GM03348 (cell line): ENCODE data around the gene EFS.
"Not testable (repeated sequence)": the region's sequence is repeated elsewhere in the genome, so short reads cannot be mapped to it uniquely, and the experiment has no call there.

Experiments
- DNase-seq: peaks from one replicate; pipeline ENCODE4 v3.0.0; 2012; ENCODE audit warnings: low spot score

EFS gene, protein sequence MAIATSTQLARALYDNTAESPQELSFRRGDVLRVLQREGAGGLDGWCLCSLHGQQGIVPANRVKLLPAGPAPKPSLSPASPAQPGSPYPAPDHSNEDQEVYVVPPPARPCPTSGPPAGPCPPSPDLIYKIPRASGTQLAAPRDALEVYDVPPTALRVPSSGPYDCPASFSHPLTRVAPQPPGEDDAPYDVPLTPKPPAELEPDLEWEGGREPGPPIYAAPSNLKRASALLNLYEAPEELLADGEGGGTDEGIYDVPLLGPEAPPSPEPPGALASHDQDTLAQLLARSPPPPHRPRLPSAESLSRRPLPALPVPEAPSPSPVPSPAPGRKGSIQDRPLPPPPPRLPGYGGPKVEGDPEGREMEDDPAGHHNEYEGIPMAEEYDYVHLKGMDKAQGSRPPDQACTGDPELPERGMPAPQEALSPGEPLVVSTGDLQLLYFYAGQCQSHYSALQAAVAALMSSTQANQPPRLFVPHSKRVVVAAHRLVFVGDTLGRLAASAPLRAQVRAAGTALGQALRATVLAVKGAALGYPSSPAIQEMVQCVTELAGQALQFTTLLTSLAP

DNA sequence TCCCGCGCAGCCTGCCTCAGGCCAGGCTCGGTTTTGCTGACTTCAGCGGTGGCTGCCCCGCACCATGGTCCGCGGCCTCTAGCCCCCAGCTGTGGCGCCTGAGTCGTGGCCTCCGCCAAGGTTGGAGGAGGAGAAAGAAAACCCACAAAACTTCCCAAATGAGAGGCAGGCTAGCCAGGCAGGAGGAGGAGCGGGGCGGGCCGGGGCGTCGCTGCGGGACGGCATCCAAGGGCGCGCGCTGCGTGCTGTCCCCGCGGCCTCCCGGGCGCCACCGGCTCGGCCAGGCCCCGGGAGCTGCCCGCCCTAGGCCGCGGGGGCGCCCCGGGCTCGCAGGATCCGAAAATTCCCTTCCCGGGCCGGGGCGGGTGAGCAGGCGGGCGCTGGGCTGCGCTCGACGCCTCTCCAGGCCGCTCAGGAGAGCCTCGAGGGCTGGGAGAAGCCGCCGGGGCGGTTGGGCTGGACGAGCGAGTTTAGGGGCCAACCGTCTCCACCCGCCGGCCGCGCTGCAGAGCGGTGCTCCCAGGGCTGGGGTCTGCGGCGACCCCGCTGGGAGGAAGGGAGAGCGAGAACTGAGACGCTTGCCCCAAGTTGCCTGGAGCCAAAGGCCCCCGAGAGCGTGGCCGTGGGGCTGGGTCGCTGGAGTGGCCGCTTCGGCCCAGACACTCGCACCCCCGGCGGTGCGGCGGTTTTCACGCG lies at the start of gene EFS:
EFS (minus strand) TSS at position 137 of the 696 bp plus-strand sequence. CDS start 147 bp downstream, outside the sequence.
- peak; percentile 69 for DNase-seq

DNA sequence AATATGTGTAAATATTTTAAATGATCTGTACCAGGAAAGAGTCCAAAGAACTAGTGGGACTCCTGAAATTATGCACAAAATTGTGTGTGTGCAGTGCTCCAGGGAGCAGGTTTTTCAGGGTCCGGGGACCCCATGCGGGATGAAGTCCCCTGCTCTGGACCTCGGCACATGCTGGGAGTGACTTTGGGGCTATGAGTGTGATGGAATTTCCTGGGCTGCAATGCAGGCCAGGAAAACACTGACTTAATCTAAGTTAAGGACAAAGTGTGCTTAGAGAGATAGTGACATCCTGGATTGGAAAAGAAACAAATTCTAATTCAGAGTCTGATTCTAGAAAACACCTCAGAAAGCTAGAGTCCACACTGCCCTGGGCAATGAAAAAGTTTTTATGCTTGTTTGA lies 49.3 kb upstream of the EFS start:
- DNase-seq: no peak

DNA sequence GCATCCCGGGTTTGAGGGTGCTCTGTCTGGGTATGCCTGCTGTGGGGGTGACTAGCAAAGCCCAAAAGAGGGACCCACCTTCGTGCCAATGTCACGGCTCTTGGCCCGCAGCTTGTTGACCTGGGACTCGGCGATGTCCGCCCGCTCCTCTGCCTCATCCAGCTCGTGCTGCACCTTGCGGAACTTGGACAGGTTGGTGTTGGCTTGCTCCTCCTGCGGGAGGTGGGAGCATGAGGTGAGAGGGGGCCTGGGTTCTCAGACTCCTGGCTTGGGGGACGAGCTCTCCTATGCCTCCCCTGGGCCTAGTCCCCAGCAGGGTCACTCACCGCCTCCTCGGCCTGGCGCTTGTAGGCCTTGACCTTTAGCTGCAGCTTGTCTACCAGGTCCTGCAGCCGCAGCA lies 48.7 kb upstream of the EFS start:
- DNase-seq: no peak

DNA sequence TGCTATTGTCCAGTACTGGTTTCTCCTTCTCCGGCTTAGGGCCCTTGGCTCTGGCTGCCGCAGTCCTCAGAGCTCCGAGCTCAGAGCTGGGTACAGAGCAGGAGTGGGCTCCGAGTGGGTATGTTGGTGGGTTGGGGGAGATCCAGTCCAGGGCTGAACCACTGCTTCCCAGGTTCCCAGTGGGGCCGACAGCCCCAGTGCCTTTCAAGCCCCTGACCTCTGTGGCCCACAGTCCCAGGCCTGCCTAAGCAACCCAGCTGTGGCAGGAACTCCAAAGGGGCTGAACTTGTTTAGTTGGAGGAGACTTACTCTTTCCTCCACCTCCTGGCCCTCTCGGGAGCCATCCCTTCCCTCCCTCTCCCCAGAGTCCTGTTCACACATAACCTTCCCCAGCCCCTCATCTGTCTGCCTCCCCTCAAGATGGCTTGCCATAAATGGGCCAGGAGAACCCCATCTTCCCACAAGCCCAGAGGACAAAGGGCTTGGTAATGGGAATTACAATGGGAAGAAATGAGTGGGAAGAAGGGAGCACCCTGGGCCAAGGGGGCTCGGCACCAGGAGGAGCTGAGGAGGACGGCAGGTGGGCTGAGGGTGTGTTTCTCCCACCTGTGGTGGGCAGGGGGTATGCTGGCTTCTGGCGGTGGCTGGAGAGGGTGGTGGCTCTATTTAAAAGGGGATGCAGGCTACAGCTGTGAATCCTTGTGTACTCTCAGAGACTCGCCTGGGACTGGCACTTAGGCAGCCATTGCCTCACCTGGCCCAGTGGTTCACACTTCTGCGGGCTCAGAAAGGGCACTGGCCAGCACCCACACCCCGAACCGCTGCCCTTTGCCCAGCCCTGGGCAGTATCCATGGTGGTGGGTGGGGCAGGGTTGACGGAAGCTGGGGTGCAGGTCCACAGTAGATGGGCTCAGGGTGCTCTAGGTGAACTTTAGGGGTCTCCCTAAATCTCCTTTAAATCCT lies 46.9 kb upstream of the EFS start:
- no peak for DNase-seq

DNA sequence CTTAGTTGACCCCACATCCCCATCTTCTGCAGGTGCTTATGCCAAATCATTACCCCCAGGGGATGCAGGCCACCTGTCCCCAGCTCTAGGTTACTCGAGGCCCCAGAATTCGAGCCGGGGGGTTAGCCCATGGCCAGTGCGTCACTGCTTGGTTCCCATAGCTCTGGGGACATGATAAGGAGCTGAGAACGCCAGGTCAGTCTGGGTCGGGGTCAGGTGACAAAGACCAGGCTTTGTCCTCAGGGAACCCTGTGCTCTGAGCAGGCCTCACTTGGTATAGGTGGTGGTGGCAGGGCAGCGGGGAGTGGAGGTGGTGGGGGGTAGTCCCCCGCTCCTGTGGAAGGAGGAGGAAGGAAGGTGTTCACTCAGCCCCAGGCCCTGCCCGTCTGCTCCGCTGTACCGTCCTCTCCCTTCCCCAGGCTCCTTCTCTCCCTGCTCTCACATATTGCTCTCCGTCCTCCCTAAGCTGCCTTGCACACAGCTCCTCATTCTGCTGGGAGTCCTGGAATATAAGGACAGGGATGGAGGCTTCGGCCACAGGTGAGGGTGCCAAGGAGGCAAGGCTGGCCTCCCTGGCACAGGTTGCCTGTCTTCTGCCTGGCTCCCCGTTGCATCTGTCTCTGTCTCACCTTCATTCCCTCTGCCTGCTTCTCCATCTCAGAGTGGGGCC lies 45.1 kb upstream of the EFS start:
- DNase-seq: no peak

DNA sequence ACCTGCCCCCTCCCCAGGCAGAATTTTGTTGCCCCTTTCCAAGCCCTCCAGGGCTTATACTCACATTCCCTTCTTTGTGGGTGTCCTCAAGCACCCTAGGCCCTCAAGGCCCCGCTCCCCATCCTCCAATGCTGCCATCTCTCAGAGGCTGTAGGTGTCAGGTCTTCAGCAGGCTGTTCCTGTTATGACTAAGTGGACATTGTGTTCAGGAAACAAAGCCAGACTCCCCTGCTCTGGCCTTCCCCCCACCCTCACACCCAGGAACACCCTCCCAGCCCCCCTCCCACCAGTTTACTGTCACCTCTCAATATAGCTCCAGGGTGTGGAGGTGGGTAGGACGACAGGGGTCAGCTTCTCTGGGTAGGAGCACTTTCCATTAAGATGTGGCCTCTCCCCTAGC lies 44.5 kb upstream of the EFS start:
- DNase-seq: no peak

DNA sequence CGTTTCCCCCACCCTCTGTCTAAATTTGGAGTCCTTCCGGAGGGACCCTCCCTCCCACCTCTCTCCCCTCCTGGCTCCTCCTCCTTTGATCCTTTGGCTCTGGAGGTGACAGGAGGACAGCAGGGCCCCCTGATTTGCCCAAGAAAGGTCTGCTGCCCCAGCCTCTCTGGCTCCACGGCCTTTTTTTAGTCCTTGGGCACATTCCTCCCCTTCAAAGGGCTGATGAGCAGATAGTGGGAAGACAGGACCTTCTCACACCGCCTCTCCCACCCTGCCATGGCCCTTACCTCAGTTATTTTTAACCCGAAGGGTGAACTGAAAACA lies 43.3 kb upstream of the EFS start:
- no peak for DNase-seq

DNA sequence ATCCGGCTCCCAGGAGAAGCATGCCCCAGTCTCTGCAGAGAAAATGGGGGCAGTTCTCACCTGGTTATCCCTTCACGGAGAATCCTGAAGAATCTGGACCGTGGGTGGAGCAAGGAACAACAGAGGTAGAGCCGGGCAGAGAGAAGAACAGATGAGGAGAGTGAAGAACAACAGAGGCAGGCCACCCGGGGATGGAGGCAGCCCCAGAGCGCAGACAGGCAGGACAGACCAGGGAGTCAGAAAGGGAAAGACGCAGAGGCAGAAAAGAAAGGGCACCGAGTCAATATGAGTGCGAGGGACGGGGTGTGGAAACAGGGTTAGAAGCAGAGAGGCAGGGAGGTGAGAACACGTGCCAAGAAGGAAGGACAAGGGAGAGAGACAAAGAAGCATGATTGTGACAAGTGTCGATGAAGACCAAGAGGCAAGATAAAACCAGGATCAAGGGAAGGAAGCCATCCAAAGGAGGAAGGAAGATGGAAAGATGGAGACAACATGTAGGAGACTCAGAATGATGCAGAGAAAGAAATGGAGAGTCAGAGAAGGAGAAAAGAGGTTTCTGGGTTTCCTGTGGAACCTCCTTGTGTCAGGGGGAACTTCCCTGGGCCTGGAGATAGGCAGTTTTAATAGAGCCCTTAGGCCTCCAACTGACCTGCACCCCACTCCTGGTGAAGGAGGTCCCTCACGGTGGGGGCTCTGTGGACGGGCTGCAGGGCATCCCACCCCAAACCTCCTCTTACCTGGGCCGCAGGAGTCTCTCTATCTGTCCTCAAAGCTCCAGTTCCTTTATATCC lies 42.7 kb upstream of the EFS start, which contains the start of gene MYH6:
MYH6 (minus strand) TSS at position 758 of the 791 bp plus-strand sequence. CDS start 1,050 bp downstream, outside the sequence.
- DNase-seq: no peak

DNA sequence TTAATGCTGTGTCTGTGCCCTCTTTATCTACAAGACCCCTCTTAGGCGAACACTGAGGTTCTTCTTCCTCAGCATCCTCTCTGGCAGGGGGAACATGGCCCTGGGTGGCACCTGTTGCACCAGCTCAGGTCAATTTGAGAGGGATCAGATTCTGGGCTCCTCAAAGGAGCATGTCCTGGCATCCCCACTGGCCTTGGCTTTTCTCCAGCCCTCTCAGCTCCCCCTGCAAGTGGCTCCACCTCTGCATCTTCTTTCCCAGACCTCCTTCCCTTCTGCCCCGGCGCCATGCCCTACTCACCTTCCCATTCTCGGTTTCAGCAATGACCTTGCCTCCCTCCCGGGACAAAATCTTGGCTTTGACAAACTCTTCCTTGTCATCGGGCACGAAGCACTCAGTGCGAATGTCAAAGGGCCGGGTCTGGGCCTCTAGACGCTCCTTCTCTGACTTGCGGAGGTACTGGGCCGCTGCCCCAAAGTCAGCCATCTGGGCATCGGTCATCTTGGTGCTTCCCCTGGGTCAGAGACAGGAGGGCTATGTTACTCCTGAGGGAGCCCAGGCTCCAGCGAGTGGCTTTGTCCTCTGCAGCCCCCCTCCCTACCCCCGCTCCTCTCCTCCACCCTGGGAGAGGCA lies 41.9 kb upstream of the EFS start:
- no peak for DNase-seq

DNA sequence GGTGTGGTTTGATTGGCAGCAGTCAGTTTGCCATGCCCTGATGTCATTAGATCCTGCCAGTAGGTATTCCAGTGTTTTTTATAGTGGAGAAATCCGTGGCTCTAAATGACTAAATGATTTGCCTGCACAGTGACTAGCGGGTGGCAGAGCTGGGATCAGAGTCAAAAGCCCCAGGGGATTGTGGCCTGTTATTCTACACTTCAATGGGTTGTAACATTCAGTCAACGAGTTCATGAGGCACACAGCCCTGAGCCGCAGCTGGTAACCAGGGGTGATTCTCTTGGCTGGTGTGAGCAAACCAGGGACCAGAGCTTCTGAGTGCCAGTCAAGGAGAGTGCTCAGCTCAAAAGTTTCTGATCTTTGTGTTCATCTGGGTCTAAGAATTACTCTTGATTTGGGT lies 41.3 kb upstream of the EFS start:
- no peak for DNase-seq

DNA sequence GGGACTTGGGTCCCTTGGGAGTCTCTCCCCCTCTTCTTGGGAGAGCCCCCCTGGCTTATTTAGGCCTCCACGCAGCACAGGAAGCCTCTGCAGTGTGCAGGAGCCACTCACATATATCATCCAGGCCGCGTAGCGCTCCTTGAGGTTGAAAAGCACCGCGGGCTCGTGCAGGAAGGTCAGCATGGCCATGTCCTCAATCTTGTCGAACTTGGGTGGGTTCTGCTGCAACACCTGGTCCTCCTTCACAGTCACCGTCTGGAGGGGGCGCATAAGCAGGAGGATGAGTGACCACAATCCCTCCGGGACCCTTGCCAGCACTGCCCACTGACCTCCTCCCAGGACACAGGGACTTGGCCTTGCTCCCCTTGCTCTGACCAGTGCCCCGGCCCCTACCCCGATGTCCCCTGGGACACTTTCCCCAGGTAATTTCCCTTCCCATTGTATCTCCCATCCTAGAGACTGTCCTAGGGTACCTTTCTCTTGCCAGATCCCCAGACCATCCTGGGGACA lies 40.6 kb upstream of the EFS start:
- DNase-seq: no peak

DNA sequence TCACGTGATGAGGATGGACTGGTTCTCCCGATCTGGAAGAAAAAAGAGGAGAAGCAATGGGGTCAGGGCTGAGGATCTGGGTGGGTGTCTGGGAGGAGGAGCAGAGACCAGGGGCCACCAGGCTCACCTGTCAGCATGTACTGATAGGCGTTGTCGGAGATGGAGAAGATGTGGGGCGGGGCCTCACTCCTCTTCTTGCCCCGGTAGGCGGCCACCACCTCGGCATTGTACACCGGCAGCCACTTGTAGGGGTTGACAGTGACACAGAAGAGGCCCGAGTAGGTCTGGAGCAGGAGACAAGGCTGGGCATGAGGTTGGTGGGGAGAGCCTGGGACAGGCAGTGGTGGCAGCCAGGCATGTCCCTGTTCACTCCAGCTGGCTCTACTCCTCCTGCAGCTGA lies 40.1 kb upstream of the EFS start:
- no peak for DNase-seq

DNA sequence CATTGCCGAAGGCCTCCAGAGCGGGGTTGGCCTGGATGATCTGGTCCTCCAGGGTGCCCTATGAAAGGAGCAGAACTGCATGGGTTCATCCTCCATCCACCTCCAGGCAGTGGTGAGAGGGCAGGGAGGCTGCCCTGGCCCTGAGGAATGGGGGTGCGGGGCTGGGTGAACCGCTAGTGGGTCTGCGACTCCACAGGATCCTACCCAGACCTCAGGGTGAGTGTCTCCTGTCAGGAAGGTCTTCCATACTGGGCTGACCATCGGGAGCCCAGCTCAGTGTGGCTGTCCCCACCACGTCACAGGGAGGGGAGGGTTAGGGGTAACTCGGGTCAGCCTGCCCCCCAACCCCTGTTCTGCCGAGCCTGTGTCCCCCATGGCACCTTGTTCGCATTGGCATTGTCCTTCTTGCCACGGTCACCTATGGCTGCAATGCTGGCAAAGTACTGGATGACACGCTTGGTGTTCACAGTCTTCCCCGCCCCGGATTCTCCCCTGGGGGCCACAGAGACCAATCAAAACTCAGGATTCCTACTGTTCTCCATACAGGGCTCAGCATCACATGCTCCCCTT lies 39.4 kb upstream of the EFS start:
- DNase-seq: no peak

DNA sequence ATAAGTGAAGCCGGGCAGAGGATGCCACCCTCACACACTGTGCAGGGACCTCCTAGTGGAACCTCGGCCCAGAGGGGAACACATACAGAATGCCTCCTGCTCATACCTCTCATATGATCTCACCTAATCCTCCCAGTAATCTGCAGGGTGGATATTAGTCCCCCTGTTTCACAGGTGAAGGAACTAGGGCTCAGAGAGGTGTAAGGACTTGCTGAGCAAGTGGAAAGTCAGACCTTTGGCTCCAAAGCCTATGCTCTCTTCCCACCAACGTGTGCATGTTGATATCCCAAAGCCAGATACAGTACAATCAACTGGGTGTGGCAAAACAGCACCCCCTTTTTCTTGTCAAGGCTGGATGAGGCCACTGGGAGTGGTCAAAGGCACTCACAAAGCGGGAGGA lies 38.9 kb upstream of the EFS start:
- no peak for DNase-seq

DNA sequence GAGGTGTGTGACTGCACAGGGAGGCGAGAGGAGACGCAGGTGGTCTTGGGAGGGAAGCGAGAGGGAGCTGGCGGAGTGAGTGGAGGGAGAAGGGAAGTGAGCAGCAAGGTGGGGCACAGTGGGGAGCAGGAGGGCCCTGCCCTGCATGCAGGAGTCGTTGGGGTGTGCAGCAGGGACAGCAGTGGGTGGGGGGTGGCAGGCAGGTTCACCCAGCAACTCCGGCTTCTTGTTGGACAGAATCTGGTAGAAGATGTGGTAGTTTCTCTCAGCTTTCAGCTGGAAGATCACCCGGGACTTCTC lies 38.1 kb upstream of the EFS start:
- no peak for DNase-seq

DNA sequence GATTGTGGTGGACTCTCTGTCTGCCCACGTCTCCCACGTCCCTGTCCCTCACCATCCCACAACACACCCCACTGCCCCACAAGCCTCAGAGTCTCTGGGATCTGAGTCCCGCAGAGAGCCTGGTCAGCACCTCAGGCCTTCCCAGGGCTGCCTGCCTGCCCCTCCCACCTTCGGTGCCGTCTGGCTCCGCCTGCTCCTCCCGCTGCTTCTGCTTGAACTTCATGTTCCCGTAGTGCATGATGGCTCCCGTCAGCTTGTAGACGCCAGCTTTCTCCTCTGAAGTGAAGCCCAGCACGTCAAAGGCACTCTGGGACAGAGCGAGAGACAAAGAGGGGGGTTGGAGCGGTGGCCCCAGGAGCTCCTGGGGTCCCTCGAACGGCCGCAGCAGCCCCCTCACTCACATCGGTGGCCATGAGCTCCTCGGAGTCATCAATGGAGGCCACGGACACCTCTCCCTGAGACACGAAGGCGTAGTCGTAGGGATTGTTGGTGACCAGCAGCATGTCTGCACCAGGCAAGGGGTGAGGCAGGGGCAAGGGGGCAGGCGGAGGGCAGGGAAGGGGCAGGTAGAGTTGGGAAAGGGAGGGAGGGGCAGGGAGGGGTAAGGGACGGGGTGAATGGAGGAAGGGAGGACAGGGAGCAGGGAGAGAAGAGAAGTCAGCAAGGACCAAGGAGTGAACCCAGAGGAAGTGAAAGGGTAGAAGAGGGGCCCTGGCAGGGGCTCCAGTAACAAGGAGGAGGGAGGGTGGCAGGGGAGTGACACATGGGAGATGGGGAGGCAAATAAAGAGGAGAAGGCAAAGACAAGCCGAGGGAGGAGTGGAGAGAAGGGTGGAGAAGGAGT lies 37.5 kb upstream of the EFS start:
- no peak for DNase-seq

DNA sequence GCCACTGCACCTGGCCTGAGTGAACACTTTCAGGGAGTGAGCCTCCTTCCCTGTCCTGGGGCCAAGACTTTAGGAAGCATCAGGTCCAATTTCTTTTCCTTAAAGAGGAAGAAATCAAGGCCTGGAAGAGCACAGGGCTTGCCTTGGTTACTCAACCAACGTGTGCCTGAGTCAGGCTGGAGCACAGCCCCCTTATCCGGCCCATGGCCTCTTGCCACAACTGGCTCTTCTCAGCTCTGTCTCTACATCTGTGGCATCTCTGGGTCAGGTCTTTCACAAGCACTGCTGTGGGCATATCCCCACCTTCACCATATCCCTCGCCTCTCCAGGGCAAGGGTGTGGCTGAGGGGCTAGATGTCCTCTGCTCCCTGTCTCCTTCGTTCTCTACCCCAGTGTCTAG lies 36.3 kb upstream of the EFS start:
- no peak for DNase-seq

DNA sequence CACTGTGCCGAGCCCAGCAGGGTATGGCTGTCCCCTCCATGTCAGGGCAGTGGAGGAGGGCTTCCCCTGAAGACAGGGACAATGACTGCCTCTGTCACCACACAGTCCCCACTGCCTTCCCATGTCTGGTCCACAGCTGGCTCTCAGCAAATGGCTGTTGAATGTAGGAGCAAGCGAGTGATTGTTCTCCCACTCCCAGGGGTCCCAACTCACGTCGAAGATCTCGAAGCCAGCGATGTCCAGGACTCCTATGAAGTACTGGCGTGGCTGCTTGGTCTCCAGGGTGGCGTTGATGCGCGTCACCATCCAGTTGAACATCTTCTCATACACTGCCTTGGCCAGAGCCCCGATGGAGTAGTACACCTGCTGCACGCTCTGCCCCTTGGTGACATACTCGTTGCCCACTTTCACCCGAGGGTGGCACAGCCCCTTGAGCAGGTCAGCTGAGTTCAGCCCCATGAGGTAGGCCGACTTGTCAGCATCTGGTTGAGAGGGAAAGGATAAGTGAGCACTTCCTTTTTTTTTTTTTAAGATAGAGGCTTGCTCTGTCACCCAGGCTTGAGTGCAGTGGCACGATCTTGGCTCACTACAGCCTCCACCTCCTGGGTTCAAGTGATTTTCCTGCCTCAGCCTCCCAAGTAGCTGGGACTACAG lies 35.7 kb upstream of the EFS start:
- not testable (repeated sequence) for DNase-seq
